BLaER1 (cell line): ENCODE results near the gene PSG4.
"Not testable (repeated sequence)": the region's sequence is repeated elsewhere in the genome, so short reads cannot be mapped to it uniquely, and the experiment has no call there.

Experiments used
- H3K27ac ChIP-seq: shearing (Covaris generic); formaldehyde crosslinking; 2 replicates; pipeline ENCODE4 v1.8.1; 2022
- H3K27me3 ChIP-seq: shearing (Covaris generic); formaldehyde crosslinking; 2 replicates; pipeline ENCODE4 v1.8.1; 2022
- H3K36me3 ChIP-seq: shearing (Covaris generic); formaldehyde crosslinking; 2 replicates; pipeline ENCODE4 v1.8.1; 2022
- H3K4me1 ChIP-seq: shearing (Covaris generic); formaldehyde crosslinking; 2 replicates; pipeline ENCODE4 v1.8.1; 2022
- H3K4me2 ChIP-seq: shearing (Covaris generic); formaldehyde crosslinking; 2 replicates; pipeline ENCODE4 v1.8.1; 2022
- H3K4me3 ChIP-seq: shearing (Covaris generic); formaldehyde crosslinking; 2 replicates; pipeline ENCODE4 v1.8.1; 2022
- H3K9ac ChIP-seq: shearing (Covaris generic); formaldehyde crosslinking; 2 replicates; pipeline ENCODE4 v1.8.1; 2022
- H3K9me3 ChIP-seq: shearing (Covaris generic); formaldehyde crosslinking; 2 replicates; pipeline ENCODE4 v1.8.1; 2022
- H4K20me1 ChIP-seq: shearing (Covaris generic); formaldehyde crosslinking; 2 replicates; pipeline ENCODE4 v1.8.1; 2022
- Cebpa-rat ChIP-seq: shearing (Covaris generic); IDR thresholded peaks from 2 replicates; pipeline ENCODE4 v1.8.1; 2022

The PSG4 gene

GRCh38 chr19:43205471-43206105 is at the start of gene PSG4:
Gene PSG4, minus strand, starts transcription at chr19:43205638. Its CDS starts 102 bp downstream, at chr19:43205536.
- H3K4me3 ChIP-seq, H3K9ac ChIP-seq, H3K9me3 ChIP-seq, H3K4me1 ChIP-seq, H3K27me3 ChIP-seq, H4K20me1 ChIP-seq, H3K4me2 ChIP-seq, H3K27ac ChIP-seq, H3K36me3 ChIP-seq: not testable (repeated sequence)

DNA sequence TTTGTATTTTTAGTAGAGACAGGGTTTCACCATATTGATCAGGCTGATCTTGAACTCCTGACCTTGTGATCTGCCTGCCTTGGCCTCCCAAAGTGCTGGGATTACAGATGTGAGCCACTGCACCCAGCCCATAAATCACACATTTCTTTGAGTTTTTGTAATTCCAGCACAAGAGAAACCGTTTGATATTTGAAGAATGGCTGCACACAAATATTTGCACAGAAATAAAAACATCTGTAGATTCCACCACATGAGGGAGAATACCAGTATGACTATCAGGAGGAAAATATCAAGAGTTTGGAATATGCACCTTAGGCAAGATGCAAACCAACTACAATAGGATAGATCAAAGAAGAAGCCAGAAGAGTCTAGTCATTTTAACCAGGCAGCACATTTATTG is 46.0 kb upstream of the PSG4 start:
- H4K20me1 ChIP-seq, H3K4me2 ChIP-seq, H3K27me3 ChIP-seq, H3K9ac ChIP-seq, H3K36me3 ChIP-seq, H3K4me1 ChIP-seq, H3K4me3 ChIP-seq, H3K27ac ChIP-seq, H3K9me3 ChIP-seq: not testable (repeated sequence)

- H3K4me3 ChIP-seq, H3K27ac ChIP-seq, H3K4me1 ChIP-seq, H3K9ac ChIP-seq, H3K36me3 ChIP-seq, H4K20me1 ChIP-seq, H3K27me3 ChIP-seq, H3K9me3 ChIP-seq, H3K4me2 ChIP-seq: not testable (repeated sequence)
These were observed 44.9 kb upstream of the PSG4 start for GRCh38 chr19:43250296-43250695.

GRCh38 chr19:43248635-43249002 is 43.2 kb upstream of the PSG4 start:
- H3K4me1 ChIP-seq, H3K27ac ChIP-seq, H3K27me3 ChIP-seq, H3K9ac ChIP-seq, H3K4me3 ChIP-seq, H4K20me1 ChIP-seq, H3K9me3 ChIP-seq, H3K4me2 ChIP-seq, H3K36me3 ChIP-seq: not testable (repeated sequence)

DNA sequence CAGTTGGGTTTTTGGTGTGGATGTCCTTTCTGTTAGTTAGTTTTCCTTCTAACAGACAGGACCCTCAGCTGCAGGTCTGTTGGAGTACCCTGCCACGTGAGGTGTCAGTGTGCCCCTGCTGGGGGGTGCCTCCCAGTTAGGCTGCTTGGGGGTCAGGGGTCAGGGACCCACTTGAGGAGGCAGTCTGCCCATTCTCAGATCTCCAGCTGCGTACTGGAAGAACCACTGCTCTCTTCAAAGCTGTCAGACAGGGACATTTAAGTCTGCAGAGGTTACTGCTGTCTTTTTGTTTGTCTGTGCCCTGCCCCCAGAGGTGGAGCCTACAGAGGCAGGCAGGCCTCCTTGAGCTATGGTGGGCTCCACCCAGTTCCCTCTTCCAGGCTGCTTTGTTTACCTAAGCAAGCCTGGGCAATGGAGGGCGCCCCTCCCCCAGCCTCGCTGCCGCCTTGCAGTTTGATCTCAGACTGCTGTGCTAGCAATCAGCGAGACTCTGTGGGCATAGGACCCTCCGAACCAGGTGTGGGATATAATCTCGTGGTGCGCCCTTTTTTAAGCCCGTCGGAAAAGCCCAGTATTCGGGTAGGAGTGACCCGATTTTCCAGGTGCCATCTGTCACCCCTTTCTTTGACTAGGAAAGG is 41.9 kb upstream of the PSG4 start:
- not testable (repeated sequence) for H3K27me3 ChIP-seq, H3K36me3 ChIP-seq, H3K4me3 ChIP-seq

DNA sequence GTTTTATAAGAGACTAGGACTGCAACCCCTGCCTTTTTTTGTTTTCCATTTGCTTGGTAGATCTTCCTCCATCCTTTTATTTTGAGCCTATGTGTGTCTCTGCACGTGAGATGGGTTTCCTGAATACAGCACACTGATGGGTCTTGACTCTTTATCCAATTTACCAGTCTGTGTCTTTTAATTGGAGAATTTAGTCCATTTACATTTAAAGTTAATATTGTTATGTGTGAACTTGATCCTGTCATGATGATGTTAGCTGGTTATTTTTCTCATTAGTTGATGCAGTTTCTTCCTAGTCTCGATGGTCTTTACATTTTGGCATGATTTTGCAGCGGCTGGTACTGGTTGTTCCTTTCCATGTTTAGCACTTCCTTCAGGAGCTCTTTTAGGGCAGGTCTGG is 40.4 kb upstream of the PSG4 start:
- H3K4me1 ChIP-seq, H3K36me3 ChIP-seq, H3K4me3 ChIP-seq, H3K27me3 ChIP-seq, H3K27ac ChIP-seq, H3K9ac ChIP-seq, H3K4me2 ChIP-seq, H4K20me1 ChIP-seq, H3K9me3 ChIP-seq: not testable (repeated sequence)

More for the DNA sequence above, 41.9 kb upstream of the PSG4 start:
- not testable (repeated sequence) for H3K4me2 ChIP-seq, H4K20me1 ChIP-seq, H3K4me1 ChIP-seq, H3K27ac ChIP-seq, H3K9ac ChIP-seq, H3K9me3 ChIP-seq

DNA sequence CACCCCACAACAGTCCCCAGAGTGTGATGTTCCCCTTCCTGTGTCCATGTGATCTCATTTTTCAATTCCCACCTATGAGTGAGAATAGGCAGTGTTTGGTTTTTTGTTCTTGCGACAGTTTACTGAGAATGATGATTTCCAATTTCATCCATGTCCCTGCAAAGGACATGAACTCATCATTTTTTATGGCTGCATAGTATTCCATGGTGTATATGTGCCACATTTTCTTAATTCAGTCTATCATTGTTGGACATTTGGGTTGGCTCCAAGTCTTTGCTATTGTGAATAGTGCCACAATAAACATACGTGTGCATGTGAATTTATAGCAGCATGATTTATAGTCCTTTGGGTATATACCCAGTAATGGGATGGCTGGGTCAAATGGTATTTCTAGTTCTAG is 36.8 kb upstream of the PSG4 start:
- not testable (repeated sequence) for H3K4me3 ChIP-seq, H3K27ac ChIP-seq, H3K4me1 ChIP-seq, H3K36me3 ChIP-seq, H3K27me3 ChIP-seq, H3K9ac ChIP-seq, H3K9me3 ChIP-seq, H3K4me2 ChIP-seq, H4K20me1 ChIP-seq

DNA sequence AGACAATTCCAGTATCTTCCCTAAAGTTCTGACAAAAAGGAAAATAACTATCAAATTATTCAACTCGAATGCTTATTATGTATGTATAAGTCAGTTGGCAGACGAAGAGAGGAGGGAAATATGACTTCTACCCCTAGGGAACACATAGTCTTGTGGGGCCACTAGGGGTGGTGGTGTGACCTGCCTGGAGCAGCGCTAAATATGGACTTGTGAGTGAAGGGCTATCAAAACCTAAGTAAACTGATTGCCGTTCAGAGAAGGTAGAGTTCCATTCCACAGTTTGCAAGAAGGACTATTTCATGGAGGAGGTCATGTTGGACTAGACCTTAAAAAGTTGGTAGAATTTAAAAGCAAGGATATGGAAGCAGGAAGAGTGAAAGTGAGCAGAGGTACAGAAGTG is 32.8 kb upstream of the PSG4 start:
- H3K4me2 ChIP-seq, H3K27me3 ChIP-seq, H3K9me3 ChIP-seq, H3K36me3 ChIP-seq, H4K20me1 ChIP-seq, H3K27ac ChIP-seq, H3K4me3 ChIP-seq, H3K9ac ChIP-seq, H3K4me1 ChIP-seq: not testable (repeated sequence)

DNA sequence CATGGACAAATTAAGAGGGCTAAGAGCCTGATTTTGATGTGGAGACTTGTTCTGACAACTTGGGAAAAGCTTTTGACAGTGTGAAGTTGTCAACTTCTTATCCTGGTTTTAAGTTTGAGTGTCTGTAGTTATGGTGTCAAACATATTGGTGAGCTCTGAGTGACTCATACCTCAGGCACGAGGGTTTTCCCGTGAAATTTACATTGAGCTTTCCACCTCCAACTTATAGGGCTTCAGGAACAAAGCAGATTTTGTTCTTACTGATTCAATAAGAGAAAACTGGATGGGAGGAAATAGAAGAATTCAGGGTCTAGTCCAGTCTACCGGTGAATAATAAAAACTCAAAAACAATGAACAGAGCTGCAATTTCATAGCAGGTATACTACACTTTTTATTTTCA is 30.2 kb upstream of the PSG4 start:
- not testable (repeated sequence) for H3K9me3 ChIP-seq, H3K27ac ChIP-seq, H4K20me1 ChIP-seq, H3K4me1 ChIP-seq, H3K4me2 ChIP-seq, H3K27me3 ChIP-seq, H3K36me3 ChIP-seq, H3K4me3 ChIP-seq, H3K9ac ChIP-seq

DNA sequence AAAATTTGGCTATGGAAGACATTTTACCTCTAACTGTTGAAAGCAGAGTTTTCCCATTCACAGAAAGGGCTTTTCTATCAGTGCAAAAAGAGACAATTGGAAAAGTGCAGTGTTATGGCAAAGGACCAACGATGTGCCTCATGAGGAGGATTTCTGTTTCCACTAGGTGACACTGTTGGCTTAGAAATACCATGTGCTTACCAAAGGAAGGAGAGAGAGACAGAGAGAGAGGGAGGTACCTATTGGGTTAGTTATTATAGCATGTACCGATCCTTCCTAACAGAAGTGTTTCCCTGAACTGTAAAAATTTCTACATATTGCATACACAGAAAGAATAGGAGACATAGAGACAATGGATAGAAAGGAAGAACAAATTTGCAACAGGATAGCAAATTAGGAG is 23.9 kb upstream of the PSG4 start:
- Histone ChIP-seq H3K4me2 (no peak overlapping the region), H3K36me3 (no peaks in the 10 kb centered on the region), H3K9me3 (peaks cover 51% of the 10 kb centered on the region), H3K4me1 (no peaks in the 10 kb centered on the region), H4K20me1 (no peaks in the 10 kb centered on the region), H3K9ac (no peak overlapping the region), H3K27me3 (no peaks in the 10 kb centered on the region), H3K27ac (no peak overlapping the region), H3K4me3 (no peak overlapping the region)
- TF ChIP-seq Cebpa-rat = no peak

DNA sequence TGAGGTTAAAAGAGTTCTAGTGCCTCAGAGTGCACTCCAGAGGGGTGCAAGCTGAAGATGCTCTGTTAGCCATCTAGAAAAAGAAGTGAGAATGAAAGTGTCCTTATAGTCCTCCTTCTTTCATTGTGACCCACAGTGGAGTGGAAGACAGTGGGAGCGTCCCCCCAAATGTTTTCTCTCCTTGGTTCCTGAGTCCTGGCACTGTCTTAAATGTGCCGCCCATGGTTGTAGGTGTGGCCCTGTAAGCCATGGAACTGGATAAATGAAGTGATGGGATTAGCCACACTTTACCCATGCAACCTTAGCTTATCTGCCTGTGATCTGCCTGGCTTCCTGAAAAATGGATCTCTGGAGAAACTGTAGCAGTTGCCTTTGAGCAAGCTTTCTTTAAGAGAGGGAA is 23.3 kb upstream of the PSG4 start:
- H3K27ac ChIP-seq, H3K9ac ChIP-seq, H3K4me2 ChIP-seq, H3K36me3 ChIP-seq, H4K20me1 ChIP-seq, H3K27me3 ChIP-seq, H3K4me3 ChIP-seq, H3K4me1 ChIP-seq: not testable (repeated sequence)
- H3K9me3 ChIP-seq = peaks cover 51% of the 10 kb centered on the region

- not testable (repeated sequence) for H3K9ac ChIP-seq, H3K27me3 ChIP-seq, H3K4me1 ChIP-seq, H4K20me1 ChIP-seq, H3K27ac ChIP-seq, H3K4me3 ChIP-seq, H3K36me3 ChIP-seq, H3K4me2 ChIP-seq
- peaks cover 51% of the 10 kb centered on the region for H3K9me3 ChIP-seq
These were observed 21.5 kb upstream of the PSG4 start for GRCh38 chr19:43226986-43227385.
